A549 (cell line): ENCODE data around the gene NPC1L1. TPM values are rescaled to one million over a fixed set of nuclear protein-coding genes. Genes with fewer than 3 reads are reported as not detected.

ENCODE experiments used
- ATAC-seq, 2 experiments: fragments of 200-7000 bp in 1 of 2; fragments of >200 bp in 1 of 2; cut with Nextera tagmentation in 1 of 2; cut with Tn5 transposase in 1 of 2; 3 replicates each; pipeline versions ENCODE4 v1.8.0 to v1.9.1; 2018 to 2020; ENCODE audit warnings: mild to moderate bottlenecking in 1 of 2, moderate library complexity in 1 of 2
- CTCF ChIA-PET: fragments of 300-600 bp; sonication (Branson Sonifier 250); formaldehyde crosslinking; extraction: SDS; loops from one replicate; lab custom pipeline; 2021; ENCODE audit warnings: antibody characterized with exemption, inconsistent platforms; lab: Yijun Ruan, JAX
- POLR2A ChIA-PET: fragments of 350-600 bp; formaldehyde crosslinking; extraction: SDS; loops from one replicate; lab custom pipeline; 2021; ENCODE audit warnings: antibody characterized with exemption, inconsistent platforms; lab: Yijun Ruan, JAX
- DNase-seq, 2 experiments: peaks; one replicate each; pipeline versions ENCODE4 v3.0.0 to v3.0.0-alpha.2; 2011 to 2016; ENCODE audit warnings: low read depth in 1 of 2, low spot score in 1 of 2
- FAIRE-seq: peaks from 2 replicates; lab custom pipeline; 2011; peaks lifted over from hg19 to GRCh38; lab: Jason Lieb, UNC
- H3K27ac ChIP-seq, 2 experiments: fragments of >200 bp; sonication (Bioruptor Twin); formaldehyde crosslinking; 3 replicates each; pipeline ENCODE4 v1.5.1; 2016 to 2017
- H3K4me1 ChIP-seq: fragments of >200 bp; sonication (Bioruptor Twin); formaldehyde crosslinking; 3 replicates; pipeline ENCODE4 v1.6.1; 2016
- H3K4me2 ChIP-seq: fragments of >200 bp; sonication (Bioruptor Twin); formaldehyde crosslinking; 3 replicates; pipeline ENCODE4 v1.6.1; 2016
- H3K4me3 ChIP-seq: fragments of >200 bp; sonication (Bioruptor Twin); formaldehyde crosslinking; 3 replicates; pipeline ENCODE4 v1.5.1; 2016
- H3K9me3 ChIP-seq: fragments of >200 bp; sonication (Bioruptor Twin); formaldehyde crosslinking; 3 replicates; pipeline ENCODE4 v1.6.1; 2016
- BHLHE40 ChIP-seq: IDR thresholded peaks from 2 replicates; pipeline ENCODE4 v1.6.1; 2012; ENCODE audit warnings: low read depth, low read length, inconsistent platforms
- CEBPB ChIP-seq, 2 experiments: fragments of >200 bp in 1 of 2; sonication (Bioruptor Twin) in 1 of 2; formaldehyde crosslinking in 1 of 2; IDR thresholded peaks; 2 replicates each; pipeline ENCODE4 v1.6.1; 2012 to 2016
- E2F6 ChIP-seq: IDR thresholded peaks from 2 replicates; pipeline ENCODE4 v1.6.1; 2012; ENCODE audit warnings: low read depth, borderline replicate concordance
- ELK1 ChIP-seq: fragments of 150-350 bp; IDR thresholded peaks from 2 replicates; pipeline ENCODE4 v1.6.1; 2014; ENCODE audit warnings: low read depth, mild to moderate bottlenecking, low read length
- FOSL2 ChIP-seq, 2 experiments: fragments of 450-650 bp in 1 of 2; fragments of >200 bp in 1 of 2; sonication (Bioruptor Twin) in 1 of 2; formaldehyde crosslinking; IDR thresholded peaks; 2 replicates each; pipeline versions ENCODE4 v1.5.0 to v1.6.1; 2016 to 2020; ENCODE audit warnings: mild to moderate bottlenecking in 1 of 2, moderate library complexity in 1 of 2
- GATA3 ChIP-seq: IDR thresholded peaks from 2 replicates; pipeline ENCODE4 v1.6.1; 2012; ENCODE audit warnings: borderline replicate concordance
- HES2 ChIP-seq: fragments of >200 bp; sonication (Bioruptor Twin); formaldehyde crosslinking; IDR thresholded peaks from 2 replicates; pipeline ENCODE4 v1.6.1; 2016
- HEYL ChIP-seq: fragments of 250-450 bp; sonication (Bioruptor Pico); IDR thresholded peaks from 2 replicates; pipeline ENCODE4 v1.8.0; 2021; ENCODE audit warnings: mild to moderate bottlenecking, moderate library complexity
- HOXB13 ChIP-seq: fragments of 250-450 bp; sonication (Bioruptor Pico); IDR thresholded peaks from 2 replicates; pipeline ENCODE4 v1.5.0; 2020; ENCODE audit warnings: low read depth, mild to moderate bottlenecking, moderate library complexity
- HOXB5 ChIP-seq: fragments of 250-450 bp; sonication (Bioruptor Pico); IDR thresholded peaks from 2 replicates; pipeline ENCODE4 v1.5.0; 2020; ENCODE audit warnings: mild to moderate bottlenecking, moderate library complexity
- NFE2L2 ChIP-seq: fragments of 150-350 bp; conservative IDR thresholded peaks from 2 replicates; pipeline ENCODE4 v1.6.1; 2014; ENCODE audit warnings: low read length
- NPAS2 ChIP-seq: fragments of 250-450 bp; sonication (Bioruptor Pico); IDR thresholded peaks from 2 replicates; pipeline ENCODE4 v1.8.0; 2022; ENCODE audit warnings: mild to moderate bottlenecking, moderate library complexity, borderline replicate concordance
- NR3C1 ChIP-seq: fragments of >200 bp; sonication (Bioruptor Twin); formaldehyde crosslinking; IDR thresholded peaks from 3 replicates; pipeline ENCODE4 v1.6.1; 2017
- RCOR1 ChIP-seq: fragments of 150-350 bp; IDR thresholded peaks from 2 replicates; pipeline ENCODE4 v1.6.1; 2014; ENCODE audit warnings: antibody characterized with exemption, low read length, low read depth
- REST ChIP-seq: fragments of 200-600 bp; sonication (generic); IDR thresholded peaks from 2 replicates; pipeline ENCODE4 v1.6.1; 2016; ENCODE audit warnings: antibody characterized with exemption, mild to moderate bottlenecking, moderate library complexity
- TP53 ChIP-seq: fragments of 250-450 bp; sonication (Bioruptor Pico); IDR thresholded peaks from 2 replicates; pipeline ENCODE4 v1.5.0; 2021; ENCODE audit warnings: mild to moderate bottlenecking, moderate library complexity
- ZSCAN20 ChIP-seq: fragments of 250-450 bp; sonication (Bioruptor Pico); IDR thresholded peaks from 2 replicates; pipeline ENCODE4 v1.8.0; 2022; ENCODE audit warnings: mild to moderate bottlenecking, moderate library complexity
- WGBS: methylation state at CpG from one replicate; pipeline ENCODE4 v1.1.6; 2017; ENCODE audit errors: missing lambda C conversion rate; 5-methylcytosine and 5-hydroxymethylcytosine counted together
- polyA plus RNA-seq, 4 experiments: library from polyadenylated mRNA; depleted of rRNA in 3 of 4; stranded (reverse); fragments of >200 nt; fragmentation: RNase III in 1 of 4; extraction: RNeasy Plus Mini Kit Qiagen cat#74134 plus additional on column Dnase treatment in 1 of 4; gene quantifications; 2 replicates in 3 of 4; 3 replicates in 1 of 4; pipeline ENCODE4 v1.2.3, GENCODE V29; 2011 to 2017

The NPC1L1 gene
- polyA plus RNA-seq, 2 of the 4 experiments (the other 2 are of a cell fraction) = 0.04 to 0.06 TPM

GRCh38 chr7:44486693-44487092 is 54.4 kb downstream of the NPC1L1 start:
- no peak for FAIRE-seq
- no peak overlapping the region for H3K4me2 ChIP-seq
- no peak for ATAC-seq
- WGBS = 100% methylated on average over 1 of the region's 1 CpG
- TF ChIP-seq BHLHE40 (no peak), NPAS2 (CRISPR knock-in tag) (no peak), FOSL2 (IDR thresholded peaks at IDR 0.05) (no peak), FOSL2 (CRISPR knock-in tag; IDR thresholded peaks at IDR 0.05) (no peak), HOXB13 (no peak)
- CTCF ChIA-PET = no interaction called here
- DNase-seq = peak in 1 of 2 experiments; percentile 18
- no peak overlapping the region for H3K27ac ChIP-seq
- H3K4me1 ChIP-seq = peaks cover 13% of the 10 kb centered on the region
- H3K4me3 ChIP-seq = no peak overlapping the region
- POLR2A ChIA-PET = no interaction called here
- H3K9me3 ChIP-seq = peaks cover 14% of the 10 kb centered on the region; the same call in 2 of the 3 replicates

- Histone ChIP-seq H3K9me3 (peaks cover 14% of the 10 kb centered on the region; the same call in 2 of the 3 replicates), H3K4me2 (no peak overlapping the region), H3K4me1 (peaks cover 13% of the 10 kb centered on the region), H3K4me3 (no peak overlapping the region), H3K27ac (no peak overlapping the region)
- CTCF ChIA-PET = interaction anchor here (0.7 kb wide), 1 partner anchor 245 kb away, joined by 3 read pairs; no protein-coding TSS in a partner anchor
- ATAC-seq (no peak), DNase-seq (no peak), FAIRE-seq (no peak)
- POLR2A ChIA-PET = no interaction called here
- 93% methylated on average over 4 of the region's 4 CpGs for WGBS
- TF ChIP-seq NFE2L2 = no peak
- no peak for TF ChIP-seq ELK1
- no peak for TF ChIP-seq HEYL (CRISPR knock-in tag)
- no peak for TF ChIP-seq RCOR1
- TF ChIP-seq TP53 (CRISPR knock-in tag) = no peak
- no peak for TF ChIP-seq NR3C1
Observed at GRCh38 chr7:44486001-44486400, 55.1 kb downstream of the NPC1L1 start.

- Histone ChIP-seq H3K9me3 (peaks cover 14% of the 10 kb centered on the region; the same call in 2 of the 3 replicates), H3K27ac (no peak overlapping the region), H3K4me3 (no peak overlapping the region), H3K4me1 (peaks cover 13% of the 10 kb centered on the region), H3K4me2 (no peak overlapping the region)
- no peak for FAIRE-seq
- POLR2A ChIA-PET = no interaction called here
- WGBS = 82% methylated on average over 5 of the region's 5 CpGs
- no peak for ATAC-seq
- no peak for TF ChIP-seq ZSCAN20 (CRISPR knock-in tag)
- TF ChIP-seq E2F6 = no peak
- TF ChIP-seq HOXB5 (CRISPR knock-in tag) = no peak
- TF ChIP-seq CEBPB (IDR thresholded peaks at IDR 0.05) = peak; percentile 33 to 37; a peak in 2 of 4 replicates
- TF ChIP-seq REST = no peak
- TF ChIP-seq GATA3 = no peak
- no peak for TF ChIP-seq NPAS2 (CRISPR knock-in tag)
- no peak for TF ChIP-seq HES2
- CTCF ChIA-PET = interaction anchor here (0.6 to 1.4 kb wide), 3 partner anchors 81 to 363 kb away, joined by 3 to 4 read pairs (median 3); partner anchors contain the start of gene H2AZ2
- DNase-seq = no peak
Observed at GRCh38 chr7:44484482-44485313, 56.4 kb downstream of the NPC1L1 start.
